GM12872 (cell line): ENCODE measurements around the gene SIK3.

ENCODE experiments used
- TF ChIP-seq, protein P1 (sequence below): IDR thresholded peaks from 3 replicates; pipeline ENCODE4 v1.5.1; 2011; ENCODE audit warnings: low read depth, mild to moderate bottlenecking, low read length, moderate library complexity; ENCODE audit not compliant: insufficient read depth

SIK3 gene

GRCh38 chr11:117117681-117118080 is 19.5 kb upstream of the SIK3 start:
- TF ChIP-seq, protein P1, sequence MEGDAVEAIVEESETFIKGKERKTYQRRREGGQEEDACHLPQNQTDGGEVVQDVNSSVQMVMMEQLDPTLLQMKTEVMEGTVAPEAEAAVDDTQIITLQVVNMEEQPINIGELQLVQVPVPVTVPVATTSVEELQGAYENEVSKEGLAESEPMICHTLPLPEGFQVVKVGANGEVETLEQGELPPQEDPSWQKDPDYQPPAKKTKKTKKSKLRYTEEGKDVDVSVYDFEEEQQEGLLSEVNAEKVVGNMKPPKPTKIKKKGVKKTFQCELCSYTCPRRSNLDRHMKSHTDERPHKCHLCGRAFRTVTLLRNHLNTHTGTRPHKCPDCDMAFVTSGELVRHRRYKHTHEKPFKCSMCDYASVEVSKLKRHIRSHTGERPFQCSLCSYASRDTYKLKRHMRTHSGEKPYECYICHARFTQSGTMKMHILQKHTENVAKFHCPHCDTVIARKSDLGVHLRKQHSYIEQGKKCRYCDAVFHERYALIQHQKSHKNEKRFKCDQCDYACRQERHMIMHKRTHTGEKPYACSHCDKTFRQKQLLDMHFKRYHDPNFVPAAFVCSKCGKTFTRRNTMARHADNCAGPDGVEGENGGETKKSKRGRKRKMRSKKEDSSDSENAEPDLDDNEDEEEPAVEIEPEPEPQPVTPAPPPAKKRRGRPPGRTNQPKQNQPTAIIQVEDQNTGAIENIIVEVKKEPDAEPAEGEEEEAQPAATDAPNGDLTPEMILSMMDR, result no peak

DNA sequence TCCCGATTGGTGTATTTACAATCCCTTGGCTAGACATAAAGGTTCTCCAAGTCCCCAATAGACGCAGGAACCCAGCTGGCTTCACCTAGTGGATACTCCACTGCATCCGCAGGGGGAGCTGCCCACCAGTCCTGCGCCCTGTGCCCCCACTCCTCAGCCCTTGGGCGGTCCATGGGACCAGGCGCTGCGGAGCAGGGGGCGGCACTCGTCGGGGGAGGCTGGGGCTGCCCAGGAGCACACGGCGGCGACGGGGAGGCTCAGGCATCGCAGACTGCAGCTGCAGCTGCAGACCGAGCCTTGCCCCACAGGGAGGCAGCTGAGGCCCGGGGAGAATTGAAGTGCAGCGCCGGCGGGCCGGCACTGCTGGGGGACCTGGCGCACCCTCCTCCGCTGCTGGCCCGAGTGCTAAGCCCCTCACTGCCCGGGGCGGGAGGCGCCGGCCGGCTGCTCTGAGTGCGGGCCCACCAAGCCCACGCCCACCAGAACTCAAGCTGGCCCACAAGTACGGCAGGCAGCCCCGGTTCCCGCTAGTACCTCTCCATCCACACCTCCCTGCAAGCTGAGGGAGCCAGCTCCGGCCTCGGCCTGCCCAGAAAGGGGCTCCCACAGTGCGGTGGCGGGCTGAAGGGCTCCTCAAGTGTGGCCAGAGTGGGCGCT is 12.2 kb upstream of the SIK3 start:
- TF ChIP-seq, protein P1, result no peak

GRCh38 chr11:117107701-117108590 is 9.7 kb upstream of the SIK3 start:
- TF ChIP-seq, protein P1, result no peak

DNA sequence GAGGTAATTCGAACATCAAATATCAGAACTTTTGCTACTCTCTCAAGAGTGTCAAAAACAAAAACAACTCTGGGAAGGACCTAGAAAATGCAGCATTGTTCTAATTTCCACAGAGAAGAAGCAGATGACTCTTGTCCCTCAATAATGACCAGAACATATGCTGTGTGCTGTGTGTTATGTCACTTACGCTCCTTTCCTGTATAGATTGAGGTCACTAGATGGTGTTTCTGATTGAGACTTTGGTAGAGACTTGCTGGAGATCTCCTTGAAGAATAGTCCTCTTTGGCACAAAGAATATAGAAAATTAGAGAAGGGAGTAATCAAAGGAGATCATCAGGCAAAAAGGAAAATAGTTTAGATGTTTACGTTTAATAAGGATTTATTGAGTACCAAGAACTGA is 2.3 kb upstream of the SIK3 start:
- TF ChIP-seq, protein P1, result no peak

GRCh38 chr11:117099696-117100095 is 1.5 kb upstream of the SIK3 start:
- TF ChIP-seq, protein P1, result no peak

- TF ChIP-seq, protein P1, result no peak
Measured at GRCh38 chr11:117097389-117098268, 599 bp downstream of the SIK3 start.

- TF ChIP-seq, protein P1, result no peak
Measured at GRCh38 chr11:117097014-117097388, 1.2 kb downstream of the SIK3 start.
